GM10266 (cell line): ENCODE measurements around the gene MT3.
"Not testable (repeated sequence)": the region's sequence is repeated elsewhere in the genome, so short reads cannot be mapped to it uniquely, and the experiment has no call there.

Experiments
- DNase-seq: peaks from one replicate; pipeline ENCODE4 v3.0.0; 2012; ENCODE audit errors: extremely low spot score
- TF ChIP-seq, protein P1 (sequence below): IDR thresholded peaks from 2 replicates; pipeline ENCODE4 v1.5.1; 2012; ENCODE audit warnings: mild to moderate bottlenecking, low read depth; ENCODE audit not compliant: control insufficient read depth, insufficient read depth; ENCODE audit errors: missing control alignments

The MT3 gene

DNA sequence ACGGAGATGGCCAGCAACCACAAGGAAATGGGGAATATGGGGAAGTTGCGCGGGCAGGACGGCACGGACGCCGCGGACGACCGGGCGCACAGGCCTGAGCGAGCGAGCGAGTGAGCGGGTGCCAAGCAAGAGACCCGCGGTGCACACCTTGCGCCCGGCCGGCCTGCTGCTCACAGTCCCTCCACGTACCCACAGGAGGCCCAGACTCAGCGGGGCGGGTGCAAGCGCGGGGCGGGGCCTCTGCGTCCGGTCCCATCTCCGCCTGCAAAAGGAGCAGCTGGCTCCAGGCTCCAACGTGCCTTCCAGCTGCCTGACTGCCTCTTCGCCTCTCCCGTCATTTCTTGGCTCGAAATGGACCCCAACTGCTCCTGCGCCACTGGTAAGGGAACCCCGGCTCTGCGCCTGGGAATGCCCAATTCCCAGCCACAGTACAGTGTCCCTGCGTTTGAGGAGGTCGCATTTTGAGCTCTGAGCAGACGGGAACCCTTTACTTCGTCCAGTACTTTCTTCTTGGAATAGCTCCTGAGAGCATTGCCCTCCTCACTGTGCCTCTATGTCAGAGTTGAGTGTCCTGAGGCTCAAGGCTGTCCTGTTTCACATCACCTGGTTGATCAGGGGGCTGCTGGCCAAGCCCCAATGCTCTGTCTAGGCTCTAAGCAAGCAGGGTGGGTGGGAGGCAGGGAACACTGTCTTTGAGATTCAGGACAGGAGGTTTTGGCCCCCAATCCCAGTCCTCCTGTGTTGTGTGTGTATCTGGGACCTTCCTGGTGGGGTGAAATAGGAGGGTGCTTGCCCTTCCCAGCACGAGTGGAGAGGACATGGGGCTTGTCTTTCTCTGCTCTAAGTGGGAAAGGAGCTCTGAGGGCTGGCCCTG, 28.1 kb downstream of the MT3 start:
- TF ChIP-seq, protein P1, sequence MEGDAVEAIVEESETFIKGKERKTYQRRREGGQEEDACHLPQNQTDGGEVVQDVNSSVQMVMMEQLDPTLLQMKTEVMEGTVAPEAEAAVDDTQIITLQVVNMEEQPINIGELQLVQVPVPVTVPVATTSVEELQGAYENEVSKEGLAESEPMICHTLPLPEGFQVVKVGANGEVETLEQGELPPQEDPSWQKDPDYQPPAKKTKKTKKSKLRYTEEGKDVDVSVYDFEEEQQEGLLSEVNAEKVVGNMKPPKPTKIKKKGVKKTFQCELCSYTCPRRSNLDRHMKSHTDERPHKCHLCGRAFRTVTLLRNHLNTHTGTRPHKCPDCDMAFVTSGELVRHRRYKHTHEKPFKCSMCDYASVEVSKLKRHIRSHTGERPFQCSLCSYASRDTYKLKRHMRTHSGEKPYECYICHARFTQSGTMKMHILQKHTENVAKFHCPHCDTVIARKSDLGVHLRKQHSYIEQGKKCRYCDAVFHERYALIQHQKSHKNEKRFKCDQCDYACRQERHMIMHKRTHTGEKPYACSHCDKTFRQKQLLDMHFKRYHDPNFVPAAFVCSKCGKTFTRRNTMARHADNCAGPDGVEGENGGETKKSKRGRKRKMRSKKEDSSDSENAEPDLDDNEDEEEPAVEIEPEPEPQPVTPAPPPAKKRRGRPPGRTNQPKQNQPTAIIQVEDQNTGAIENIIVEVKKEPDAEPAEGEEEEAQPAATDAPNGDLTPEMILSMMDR = no peak

DNA sequence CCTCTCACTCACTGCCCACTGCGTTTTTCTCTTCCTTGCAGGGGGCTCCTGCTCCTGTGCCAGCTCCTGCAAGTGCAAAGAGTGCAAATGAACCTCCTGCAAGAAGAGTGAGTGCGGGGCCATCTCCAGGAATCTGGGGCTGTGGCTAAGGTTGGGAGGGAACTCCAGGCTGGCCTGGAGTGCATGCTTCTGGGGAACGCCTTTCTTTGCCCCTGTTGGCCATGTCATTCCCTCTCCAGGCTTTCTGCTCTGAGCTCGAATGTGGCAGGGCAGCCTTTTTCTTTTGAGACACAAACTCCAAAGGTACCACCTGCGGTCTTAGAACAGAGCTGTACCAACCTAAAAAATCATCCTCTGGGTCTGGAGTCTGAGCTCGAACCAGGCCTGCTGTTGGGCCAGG, 28.8 kb downstream of the MT3 start:
- no peak for DNase-seq
- TF ChIP-seq, protein P1 = no peak

More for the DNA sequence above, 28.1 kb downstream of the MT3 start:
- no peak for DNase-seq

DNA sequence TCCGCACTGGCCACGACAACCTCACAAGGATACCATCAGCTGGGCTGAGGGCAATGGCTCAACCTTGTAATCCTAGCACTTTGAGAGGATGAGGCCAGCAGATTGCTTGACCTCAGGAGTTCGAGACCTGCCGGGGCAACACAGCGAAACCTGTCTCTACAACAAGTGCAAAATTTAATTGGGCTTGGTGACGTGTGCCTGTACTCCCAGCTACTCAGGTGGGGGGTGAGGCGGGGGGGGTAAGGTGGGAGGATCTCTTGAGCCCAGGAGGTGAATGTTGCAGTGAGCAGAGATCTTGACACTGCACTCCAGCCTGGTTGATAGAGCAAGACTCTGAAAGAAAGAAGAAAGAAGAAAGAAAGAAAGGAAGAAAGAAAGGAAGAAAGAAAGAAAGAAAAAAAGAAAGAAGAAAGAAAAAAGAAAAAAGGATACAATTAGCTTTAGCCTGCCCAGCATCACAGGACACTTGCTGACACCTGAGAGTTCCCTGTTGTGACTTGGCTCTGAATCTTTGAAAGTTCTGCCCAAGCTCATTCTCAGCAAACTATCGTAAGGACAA, 31.1 kb downstream of the MT3 start:
- no peak for DNase-seq
- TF ChIP-seq, protein P1 = no peak

DNA sequence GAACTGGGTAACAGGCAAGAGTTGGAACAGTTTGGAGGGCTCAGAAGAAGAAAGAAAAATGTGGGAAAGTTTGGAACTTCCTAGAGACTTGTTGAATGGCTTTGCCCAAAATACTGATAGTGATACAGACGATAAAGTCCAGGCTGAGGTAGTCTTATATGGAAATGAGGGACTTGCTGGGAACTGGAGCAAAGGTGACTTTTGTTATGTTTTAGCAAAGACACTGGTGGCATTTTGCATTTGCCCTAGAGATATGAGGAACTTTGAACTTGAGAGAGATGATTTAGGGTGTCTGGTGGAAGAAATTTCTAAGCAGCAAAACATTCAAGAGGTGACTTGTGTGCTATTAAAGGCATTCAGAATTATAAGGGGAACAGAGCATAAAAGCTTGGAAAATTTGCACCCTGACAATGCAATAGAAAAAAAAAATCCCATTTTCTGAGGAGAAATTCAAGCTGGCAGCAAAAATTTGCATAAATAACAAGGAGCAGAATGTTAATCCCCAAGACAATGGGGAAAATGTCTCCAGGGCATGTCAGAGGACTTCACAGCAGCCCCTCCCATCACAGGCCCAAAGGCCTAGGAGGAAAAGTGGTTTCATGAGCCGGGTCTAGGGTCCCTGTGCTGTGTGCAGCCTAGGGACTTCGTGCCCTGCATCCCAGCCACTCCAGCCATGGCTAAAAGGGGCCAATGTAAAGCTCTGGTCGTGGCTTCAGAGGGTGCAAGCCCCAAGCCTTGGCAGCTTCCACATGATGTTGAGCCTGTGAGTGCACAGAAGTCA, 32.5 kb downstream of the MT3 start:
- DNase-seq = not testable (repeated sequence)

DNA sequence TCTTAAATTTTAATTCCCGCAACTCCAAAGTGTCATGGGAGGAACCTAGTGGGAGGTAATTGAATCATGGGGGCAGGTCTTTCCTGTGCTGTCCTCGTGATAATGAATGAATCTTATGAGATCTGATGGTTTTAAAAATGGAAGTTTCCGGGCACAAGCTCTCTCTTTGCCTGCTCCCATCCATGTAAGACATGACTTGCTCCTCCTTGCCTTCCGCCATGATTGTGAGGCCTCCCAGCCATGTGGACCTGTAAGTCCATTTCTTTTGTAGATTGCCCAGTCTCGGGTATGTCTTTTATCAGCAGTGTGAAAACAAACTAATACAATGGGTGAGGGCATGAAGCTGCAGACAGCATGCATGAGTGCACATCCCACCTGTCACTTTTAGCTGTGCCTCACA, 33.9 kb downstream of the MT3 start:
- DNase-seq = not testable (repeated sequence)

DNA sequence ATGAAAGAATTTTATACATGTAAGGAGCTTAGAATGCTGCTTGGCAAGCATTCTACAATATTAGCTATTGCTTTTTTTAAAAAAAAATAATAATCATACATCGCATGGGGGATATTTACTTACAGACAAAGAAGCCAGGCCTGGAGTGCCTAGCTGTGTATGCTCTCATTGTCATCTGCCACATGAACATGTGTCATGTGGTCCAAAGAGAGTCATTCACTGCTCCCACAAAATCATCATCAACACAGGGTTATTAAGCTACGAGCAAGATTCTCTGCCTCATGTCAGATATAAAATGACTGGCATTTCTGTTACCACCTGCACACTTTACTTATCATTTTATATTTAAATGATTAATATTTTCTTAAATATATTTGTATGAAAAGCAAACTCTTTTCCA, 34.3 kb downstream of the MT3 start:
- no peak for DNase-seq
- TF ChIP-seq, protein P1 = no peak

DNA sequence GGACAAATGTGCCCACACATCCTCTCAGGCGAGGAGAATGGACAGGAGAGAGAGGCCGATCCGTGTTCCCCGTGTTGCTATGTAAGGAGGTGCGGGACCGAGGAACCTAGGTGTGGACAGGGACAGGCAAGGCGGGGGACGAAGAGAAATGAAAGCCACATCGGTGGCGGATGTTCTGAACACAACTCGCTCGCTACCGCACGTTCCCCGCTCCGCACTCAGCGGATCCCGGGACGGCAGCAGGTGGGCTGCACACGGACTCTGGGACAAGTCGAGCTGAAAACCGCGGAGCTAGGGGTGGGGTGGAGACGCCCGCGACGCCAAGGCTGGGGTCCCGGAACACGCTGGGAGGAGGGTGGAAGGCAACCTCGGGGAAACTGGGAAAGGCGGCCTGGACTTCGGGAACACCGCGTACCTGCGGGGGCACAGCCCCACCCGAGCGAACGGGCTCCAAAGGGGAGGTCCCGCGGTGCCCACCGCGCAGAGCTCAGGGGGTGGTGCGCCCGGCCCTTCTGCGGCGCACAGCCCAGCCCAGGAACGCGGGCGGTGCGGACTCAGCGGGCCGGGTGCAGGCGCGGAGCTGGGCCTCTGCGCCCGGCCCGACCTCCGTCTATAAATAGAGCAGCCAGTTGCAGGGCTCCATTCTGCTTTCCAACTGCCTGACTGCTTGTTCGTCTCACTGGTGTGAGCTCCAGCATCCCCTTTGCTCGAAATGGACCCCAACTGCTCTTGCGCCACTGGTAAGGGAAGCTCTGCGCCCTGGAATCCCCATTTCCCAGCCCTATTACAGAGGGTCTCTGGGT, 36.0 kb downstream of the MT3 start, which contains the start of gene MT1E:
Gene MT1E (plus strand): TSS at position 642 of the 803 bp plus-strand sequence. CDS start 71 bp downstream, at position 713.
- TF ChIP-seq, protein P1 = no peak
- no peak for DNase-seq
